ENCODE results near the gene AKR1C4.
"Not testable (repeated sequence)": the region's sequence is repeated elsewhere in the genome, so short reads cannot be mapped to it uniquely, and the experiment has no call there.

The AKR1C4 gene

DNA sequence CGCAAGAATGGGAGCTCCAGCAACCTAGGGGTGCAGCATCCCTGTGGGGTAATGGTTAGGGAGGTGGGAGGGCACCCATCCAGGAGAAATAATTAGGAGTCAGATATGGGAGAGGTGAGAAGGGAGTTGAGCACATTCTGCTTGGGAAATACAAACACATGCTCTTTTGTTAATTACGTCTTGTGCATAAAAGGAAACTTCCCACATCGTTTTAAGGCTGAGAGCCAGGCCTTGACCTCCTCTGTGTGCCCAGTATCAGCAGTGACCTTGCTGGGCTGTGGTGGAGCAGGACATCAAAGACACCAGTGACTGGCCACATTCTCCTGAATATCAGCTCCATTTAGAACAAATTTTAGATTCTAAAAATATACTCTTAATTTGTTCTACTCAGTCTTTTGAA is 22.6 kb downstream of the AKR1C4 start:
- no peaks in the 10 kb centered on the region for H3K9me3 ChIP-seq (ENCODE audit: control insufficient read depth, insufficient read depth, low read depth, low read length)
- ChIA-PET POLR2A (no interaction called here), CTCF (no interaction called here)
- H3K27ac ChIP-seq (ENCODE audit: extremely low read depth, low read depth, low read length): no peak overlapping the region
- H3K36me3 ChIP-seq (ENCODE audit: control insufficient read depth in 2 of 2, insufficient read depth in 1 of 2, low read length in 2 of 2): no peaks in the 10 kb centered on the region
- H3K4me3 ChIP-seq (ENCODE audit: low read depth, low read length): no peak overlapping the region
- TF ChIP-seq ZNF830 (tag by site-specific recombination; IDR thresholded peaks at IDR 0.05; ENCODE audit: low read depth) (no peak), ZNF596 (tag by site-specific recombination; IDR thresholded peaks at IDR 0.05) (no peak), ZNF16 (tag by site-specific recombination; IDR thresholded peaks at IDR 0.05; ENCODE audit: low read depth) (no peak), ZNF366 (tag by site-specific recombination; conservative IDR thresholded peaks at IDR 0.05) (no peak), KLF8 (tag by site-specific recombination; IDR thresholded peaks at IDR 0.05) (no peak), SP2 (tag by site-specific recombination; IDR thresholded peaks at IDR 0.05) (no peak), OVOL3 (tag by site-specific recombination; IDR thresholded peaks at IDR 0.05) (no peak), ZNF404 (tag by site-specific recombination; IDR thresholded peaks at IDR 0.05) (no peak), INSM2 (tag by site-specific recombination; IDR thresholded peaks at IDR 0.05) (no peak), ZBTB6 (tag by site-specific recombination; IDR thresholded peaks at IDR 0.05) (no peak)
- TF ChIP-seq, protein P1, sequence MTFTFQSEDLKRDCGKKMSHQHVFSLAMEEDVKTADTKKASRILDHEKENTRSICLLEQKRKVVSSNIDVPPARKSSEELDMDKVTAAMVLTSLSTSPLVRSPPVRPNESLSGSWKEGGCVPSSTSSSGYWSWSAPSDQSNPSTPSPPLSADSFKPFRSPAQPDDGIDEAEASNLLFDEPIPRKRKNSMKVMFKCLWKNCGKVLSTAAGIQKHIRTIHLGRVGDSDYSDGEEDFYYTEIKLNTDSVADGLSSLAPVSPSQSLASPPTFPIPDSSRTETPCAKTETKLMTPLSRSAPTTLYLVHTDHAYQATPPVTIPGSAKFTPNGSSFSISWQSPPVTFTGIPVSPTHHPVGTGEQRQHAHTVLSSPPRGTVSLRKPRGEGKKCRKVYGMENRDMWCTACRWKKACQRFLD (tag by site-specific recombination; IDR thresholded peaks at IDR 0.05): no peak
- TF ChIP-seq, protein P2, sequence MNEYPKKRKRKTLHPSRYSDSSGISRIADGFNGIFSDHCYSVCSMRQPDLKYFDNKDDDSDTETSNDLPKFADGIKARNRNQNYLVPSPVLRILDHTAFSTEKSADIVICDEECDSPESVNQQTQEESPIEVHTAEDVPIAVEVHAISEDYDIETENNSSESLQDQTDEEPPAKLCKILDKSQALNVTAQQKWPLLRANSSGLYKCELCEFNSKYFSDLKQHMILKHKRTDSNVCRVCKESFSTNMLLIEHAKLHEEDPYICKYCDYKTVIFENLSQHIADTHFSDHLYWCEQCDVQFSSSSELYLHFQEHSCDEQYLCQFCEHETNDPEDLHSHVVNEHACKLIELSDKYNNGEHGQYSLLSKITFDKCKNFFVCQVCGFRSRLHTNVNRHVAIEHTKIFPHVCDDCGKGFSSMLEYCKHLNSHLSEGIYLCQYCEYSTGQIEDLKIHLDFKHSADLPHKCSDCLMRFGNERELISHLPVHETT (tag by site-specific recombination; IDR thresholded peaks at IDR 0.05): no peak
- H3K4me1 ChIP-seq (ENCODE audit: control insufficient read depth, insufficient read depth, low read length): no peaks in the 10 kb centered on the region

GRCh38 chr10:5222942-5223341 is 26.3 kb downstream of the AKR1C4 start:
- H3K9me3 ChIP-seq (ENCODE audit: control insufficient read depth, insufficient read depth, low read depth, low read length); H3K36me3 ChIP-seq (ENCODE audit: control insufficient read depth in 2 of 2, insufficient read depth in 1 of 2, low read length in 2 of 2); CTCF ChIA-PET; H3K4me3 ChIP-seq (ENCODE audit: low read depth, low read length); H3K27ac ChIP-seq (ENCODE audit: extremely low read depth, low read depth, low read length); POLR2A ChIA-PET; H3K4me1 ChIP-seq (ENCODE audit: control insufficient read depth, insufficient read depth, low read length): not testable (repeated sequence)

DNA sequence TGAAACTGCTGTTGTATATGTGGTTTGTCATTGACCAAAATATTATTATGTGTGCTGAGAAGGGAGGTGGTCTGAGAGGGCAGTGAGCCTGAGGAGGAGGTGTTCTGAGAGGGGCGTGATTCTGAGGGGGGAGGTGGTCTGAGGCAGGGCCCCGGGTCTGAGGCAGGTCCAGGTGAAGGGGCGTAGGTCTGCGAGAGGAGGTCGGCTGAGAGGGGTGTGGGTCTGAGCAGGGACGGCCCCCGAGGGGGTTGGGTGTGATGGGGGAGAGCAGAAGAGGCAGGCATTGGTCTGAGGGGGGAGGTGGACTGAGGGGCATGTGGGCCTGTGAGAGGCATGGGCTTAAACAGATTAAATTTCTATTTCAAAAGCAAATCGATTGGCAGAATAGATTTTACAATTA is 32.4 kb downstream of the AKR1C4 start:
- no peaks in the 10 kb centered on the region for H3K9me3 ChIP-seq (ENCODE audit: control insufficient read depth, insufficient read depth, low read depth, low read length)
- H3K36me3 ChIP-seq (ENCODE audit: control insufficient read depth in 2 of 2, insufficient read depth in 1 of 2, low read length in 2 of 2): no peaks in the 10 kb centered on the region
- H3K4me3 ChIP-seq (ENCODE audit: low read depth, low read length): no peak overlapping the region
- TF ChIP-seq ZNF114 (tag by site-specific recombination; IDR thresholded peaks at IDR 0.05): no peak
- TF ChIP-seq ZNF311 (tag by site-specific recombination; IDR thresholded peaks at IDR 0.05; ENCODE audit: borderline replicate concordance): no peak
- TF ChIP-seq ZNF830 (tag by site-specific recombination; IDR thresholded peaks at IDR 0.05; ENCODE audit: low read depth): no peak
- no peak for TF ChIP-seq HOXC10 (CRISPR knock-in tag; IDR thresholded peaks at IDR 0.05)
- POLR2A ChIA-PET: no interaction called here
- CTCF ChIA-PET: interaction anchor here (0.7 kb wide), 1 partner anchor 11 kb away, joined by 3 read pairs; no protein-coding TSS in a partner anchor
- no peak overlapping the region for H3K27ac ChIP-seq (ENCODE audit: extremely low read depth, low read depth, low read length)
- no peaks in the 10 kb centered on the region for H3K4me1 ChIP-seq (ENCODE audit: control insufficient read depth, insufficient read depth, low read length)
